B cell (primary cell): ENCODE data around the gene BANF2.

Source experiments
- EZH2 ChIP-seq: IDR thresholded peaks from 2 replicates; pipeline ENCODE4 v1.6.1; 2012; ENCODE audit warnings: borderline replicate concordance, low read depth, mild to moderate bottlenecking, moderate library complexity, low read length; ENCODE audit not compliant: insufficient read depth, poor library complexity, severe bottlenecking
- TF ChIP-seq, protein P1 (sequence below): fragments of 200-600 bp; IDR thresholded peaks from one replicate; pipeline ENCODE4 v1.8.0; 2022; ENCODE audit warnings: antibody characterized with exemption, mild to moderate bottlenecking

DNA sequence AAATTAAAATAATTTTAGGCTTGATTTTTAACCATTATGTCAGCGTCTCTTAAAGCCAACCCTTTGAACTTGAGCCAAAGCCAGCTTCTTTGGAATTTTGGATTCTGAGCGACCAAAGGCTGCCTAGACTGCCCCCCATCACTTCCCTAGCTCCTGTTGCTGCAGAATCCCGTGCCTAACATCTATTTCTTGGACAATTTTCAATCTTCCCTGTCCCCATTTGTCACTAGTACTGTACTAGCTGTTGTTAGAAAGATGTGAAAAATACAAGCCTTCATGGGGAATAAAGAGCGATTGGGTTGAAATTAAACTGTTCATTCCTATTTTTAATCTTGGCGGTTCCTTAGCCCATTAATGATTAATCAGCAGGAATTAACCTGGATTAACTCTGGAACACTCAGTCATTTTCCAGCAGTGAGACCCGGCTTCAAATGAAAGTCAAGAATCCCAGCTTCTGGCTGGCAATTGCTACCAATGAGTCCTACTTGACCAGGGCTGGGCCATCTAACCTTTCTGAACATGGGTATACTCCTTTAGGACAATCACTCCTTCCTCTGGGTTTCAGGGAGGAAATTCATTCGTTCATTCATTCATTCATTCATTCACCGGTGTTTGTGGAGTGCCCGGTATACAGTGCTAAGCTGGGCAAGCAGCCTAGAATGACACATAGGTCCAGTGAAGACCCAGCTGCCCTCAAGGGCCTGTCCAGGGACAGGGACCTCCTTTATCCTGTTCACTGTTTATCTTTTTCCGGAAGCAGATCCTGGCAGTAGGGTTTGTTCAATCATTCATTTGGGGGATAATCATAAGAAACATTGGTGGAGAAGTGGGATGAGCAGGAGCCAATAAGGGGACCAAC is 16.3 kb upstream of the BANF2 start:
- TF ChIP-seq, protein P1, sequence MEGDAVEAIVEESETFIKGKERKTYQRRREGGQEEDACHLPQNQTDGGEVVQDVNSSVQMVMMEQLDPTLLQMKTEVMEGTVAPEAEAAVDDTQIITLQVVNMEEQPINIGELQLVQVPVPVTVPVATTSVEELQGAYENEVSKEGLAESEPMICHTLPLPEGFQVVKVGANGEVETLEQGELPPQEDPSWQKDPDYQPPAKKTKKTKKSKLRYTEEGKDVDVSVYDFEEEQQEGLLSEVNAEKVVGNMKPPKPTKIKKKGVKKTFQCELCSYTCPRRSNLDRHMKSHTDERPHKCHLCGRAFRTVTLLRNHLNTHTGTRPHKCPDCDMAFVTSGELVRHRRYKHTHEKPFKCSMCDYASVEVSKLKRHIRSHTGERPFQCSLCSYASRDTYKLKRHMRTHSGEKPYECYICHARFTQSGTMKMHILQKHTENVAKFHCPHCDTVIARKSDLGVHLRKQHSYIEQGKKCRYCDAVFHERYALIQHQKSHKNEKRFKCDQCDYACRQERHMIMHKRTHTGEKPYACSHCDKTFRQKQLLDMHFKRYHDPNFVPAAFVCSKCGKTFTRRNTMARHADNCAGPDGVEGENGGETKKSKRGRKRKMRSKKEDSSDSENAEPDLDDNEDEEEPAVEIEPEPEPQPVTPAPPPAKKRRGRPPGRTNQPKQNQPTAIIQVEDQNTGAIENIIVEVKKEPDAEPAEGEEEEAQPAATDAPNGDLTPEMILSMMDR = no peak
- TF ChIP-seq EZH2 = no peak
